Activated T-helper 1 cell treated with anti-CD3 and anti-CD28 coated beads, Interleukin-12 subunit alpha, Interleukin-12 subunit beta, Interleukin-2, Interleukin-4 antibody, amounts not matched to agents 30 ng/mL and 10 ng/mL and 1 ng/mL, durations not matched to agents 14 hours and 24 hours and 36 hours (primary cell): ENCODE data around the gene PSMC4. TPM values are rescaled to one million over a fixed set of nuclear protein-coding genes. Genes with fewer than 3 reads are reported as not detected.
A peak's percentile ranks its signal among the peaks of the same experiment; 100 is the strongest.

Source experiments
- DNase-seq: peaks from one replicate; pipeline ENCODE4 v3.0.0; 2021; ENCODE audit warnings: low spot score
- H3K27ac Mint-ChIP-seq: one replicate; pipeline ENCODE4 v1.8.0; 2021; ENCODE audit warnings: mild to moderate bottlenecking, mixed read lengths
- H3K27me3 Mint-ChIP-seq: one replicate; pipeline ENCODE4 v1.8.0; 2022; ENCODE audit warnings: mild to moderate bottlenecking, moderate library complexity, mixed read lengths; ENCODE audit not compliant: insufficient read depth
- H3K36me3 Mint-ChIP-seq: one replicate; pipeline ENCODE4 v1.8.0; 2021; ENCODE audit warnings: low read depth, mixed read lengths
- H3K4me1 Mint-ChIP-seq: one replicate; pipeline ENCODE4 v1.8.0; 2021; ENCODE audit warnings: low read depth, mixed read lengths
- H3K4me3 Mint-ChIP-seq: one replicate; pipeline ENCODE4 v1.8.0; 2021; ENCODE audit warnings: mild to moderate bottlenecking, moderate library complexity, mixed read lengths
- H3K9me3 Mint-ChIP-seq: one replicate; pipeline ENCODE4 v1.8.0; 2021; ENCODE audit warnings: mixed read lengths
- intact Hi-C: fragments of 100-400 bp; cut with micrococcal nuclease; formaldehyde crosslinking; loops from one replicate; pipeline ENCODE4 v1.15.1; 2024
- total RNA-seq: library from RNA; stranded (reverse); gene quantifications from 2 replicates; pipeline ENCODE4 v1.2.3, GENCODE V29; 2022

Gene PSMC4
- total RNA-seq, result 189 and 190 TPM in 2 replicates

GRCh38 chr19:39970675-39971379 lies at the start of gene PSMC4:
Gene PSMC4, plus strand, starts transcription at chr19:39971165. Its CDS starts 38 bp downstream, at chr19:39971203.
- Mint-ChIP-seq H3K4me1 (peaks cover 54% of the 10 kb centered on the region), H3K4me3 (peak within 1 kb of the TSS; percentile 95), H3K27ac (peak within 1 kb of the TSS; percentile 97), H3K27me3 (no peaks in the 10 kb centered on the region), H3K9me3 (no peaks in the 10 kb centered on the region), H3K36me3 (peaks cover 45% of the 10 kb centered on the region)
- intact Hi-C loops, result loop anchor here (1.0 to 10.0 kb wide), 17 partner anchors 11 to 1890 kb away; partner anchors contain the start of genes BLVRB, EID2, MAP3K10 and MED29
- peak; percentile 99 for DNase-seq

- peaks cover 3% of the 10 kb centered on the region for H3K27me3 Mint-ChIP-seq
- H3K4me1 Mint-ChIP-seq, result peaks cover 9% of the 10 kb centered on the region
- no peaks in the 10 kb centered on the region for H3K9me3 Mint-ChIP-seq
- DNase-seq, result no peak
- no peak overlapping the region for H3K27ac Mint-ChIP-seq
- intact Hi-C loops, result no loop called here
- peaks cover 4% of the 10 kb centered on the region for H3K36me3 Mint-ChIP-seq
- no peak overlapping the region for H3K4me3 Mint-ChIP-seq
Measured at GRCh38 chr19:39923862-39924261, 47.1 kb upstream of the PSMC4 start.

- intact Hi-C loops, result no loop called here
- Mint-ChIP-seq H3K27me3 (peaks cover 3% of the 10 kb centered on the region), H3K4me1 (peaks cover 9% of the 10 kb centered on the region), H3K36me3 (peaks cover 4% of the 10 kb centered on the region), H3K4me3 (no peak overlapping the region), H3K27ac (no peak overlapping the region), H3K9me3 (no peaks in the 10 kb centered on the region)
- no peak for DNase-seq
Measured at GRCh38 chr19:39924389-39924788, 46.6 kb upstream of the PSMC4 start.

- Mint-ChIP-seq H3K27ac (no peak overlapping the region), H3K36me3 (peaks cover 2% of the 10 kb centered on the region), H3K4me1 (peaks cover 9% of the 10 kb centered on the region), H3K4me3 (no peak overlapping the region), H3K27me3 (peaks cover 3% of the 10 kb centered on the region), H3K9me3 (no peaks in the 10 kb centered on the region)
- DNase-seq, result no peak
- intact Hi-C loops, result no loop called here
Measured at GRCh38 chr19:39924952-39925351, 46.0 kb upstream of the PSMC4 start.

- intact Hi-C loops, result no loop called here
- Mint-ChIP-seq H3K36me3 (peaks cover 2% of the 10 kb centered on the region), H3K27me3 (peaks cover 3% of the 10 kb centered on the region), H3K4me1 (peaks cover 9% of the 10 kb centered on the region), H3K9me3 (no peaks in the 10 kb centered on the region), H3K4me3 (no peak overlapping the region), H3K27ac (no peak overlapping the region)
- DNase-seq, result no peak
Measured at GRCh38 chr19:39926170-39926760, 44.7 kb upstream of the PSMC4 start.

- DNase-seq, result no peak
- no peaks in the 10 kb centered on the region for H3K9me3 Mint-ChIP-seq
- H3K4me1 Mint-ChIP-seq, result peaks cover 9% of the 10 kb centered on the region
- no peak overlapping the region for H3K27ac Mint-ChIP-seq
- peaks cover 3% of the 10 kb centered on the region for H3K27me3 Mint-ChIP-seq
- intact Hi-C loops, result no loop called here
- H3K4me3 Mint-ChIP-seq, result no peak overlapping the region
- peaks cover 2% of the 10 kb centered on the region for H3K36me3 Mint-ChIP-seq
Measured at GRCh38 chr19:39927076-39927475, 43.9 kb upstream of the PSMC4 start.

GRCh38 chr19:39927524-39928356 lies 43.2 kb upstream of the PSMC4 start:
- H3K36me3 Mint-ChIP-seq, result peaks cover 2% of the 10 kb centered on the region
- intact Hi-C loops, result no loop called here
- H3K9me3 Mint-ChIP-seq, result no peaks in the 10 kb centered on the region

DNA sequence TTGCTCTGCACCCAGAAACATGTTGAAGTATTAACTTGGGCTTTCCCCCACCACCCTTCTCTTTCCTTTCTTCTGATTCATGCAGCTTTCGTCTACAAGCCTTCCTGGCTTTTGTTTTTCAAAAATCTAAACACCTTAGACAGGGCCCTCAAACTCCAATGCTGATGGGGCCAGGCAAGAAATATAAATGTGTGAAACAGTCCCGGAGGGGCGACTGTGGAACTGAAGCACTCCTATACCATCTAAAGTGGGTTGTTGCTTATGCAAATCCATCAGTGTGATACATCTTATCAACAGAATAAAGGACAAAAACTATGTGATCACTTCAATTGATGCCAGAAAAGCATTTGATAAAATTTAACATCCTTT lies 42.6 kb upstream of the PSMC4 start:
- intact Hi-C loops, result no loop called here
- Mint-ChIP-seq H3K36me3 (peaks cover 2% of the 10 kb centered on the region), H3K4me3 (no peak overlapping the region), H3K9me3 (no peaks in the 10 kb centered on the region), H3K4me1 (peaks cover 9% of the 10 kb centered on the region), H3K27ac (no peak overlapping the region), H3K27me3 (peaks cover 3% of the 10 kb centered on the region)
- no peak for DNase-seq

More at GRCh38 chr19:39927524-39928356, 43.2 kb upstream of the PSMC4 start:
- H3K27me3 Mint-ChIP-seq, result peaks cover 3% of the 10 kb centered on the region
- no peak for DNase-seq
- no peak overlapping the region for H3K27ac Mint-ChIP-seq
- H3K4me1 Mint-ChIP-seq, result peaks cover 9% of the 10 kb centered on the region
- no peak overlapping the region for H3K4me3 Mint-ChIP-seq

DNA sequence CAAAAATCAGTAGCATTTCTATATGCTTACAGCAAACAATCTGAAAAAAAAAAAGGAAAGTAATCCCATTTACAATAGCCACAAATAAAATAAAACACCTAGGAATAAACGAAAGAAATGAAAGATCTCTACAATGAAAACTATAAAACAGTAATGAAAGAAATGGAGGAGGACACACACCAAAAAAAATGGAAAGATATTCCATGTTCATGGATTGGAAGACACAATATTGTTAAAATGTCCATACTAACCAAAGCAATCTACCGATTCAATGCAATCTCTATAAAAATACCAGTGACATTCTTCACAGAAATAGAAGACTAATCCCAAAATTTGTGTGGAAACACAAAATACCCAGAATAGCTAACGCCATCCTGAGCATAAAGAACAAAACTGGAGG lies 41.2 kb upstream of the PSMC4 start:
- no peak for DNase-seq
- intact Hi-C loops, result no loop called here
- Mint-ChIP-seq H3K9me3 (no peaks in the 10 kb centered on the region), H3K36me3 (peaks cover 3% of the 10 kb centered on the region), H3K27me3 (no peaks in the 10 kb centered on the region), H3K4me1 (peaks cover 15% of the 10 kb centered on the region), H3K27ac (no peak overlapping the region), H3K4me3 (no peak overlapping the region)

DNA sequence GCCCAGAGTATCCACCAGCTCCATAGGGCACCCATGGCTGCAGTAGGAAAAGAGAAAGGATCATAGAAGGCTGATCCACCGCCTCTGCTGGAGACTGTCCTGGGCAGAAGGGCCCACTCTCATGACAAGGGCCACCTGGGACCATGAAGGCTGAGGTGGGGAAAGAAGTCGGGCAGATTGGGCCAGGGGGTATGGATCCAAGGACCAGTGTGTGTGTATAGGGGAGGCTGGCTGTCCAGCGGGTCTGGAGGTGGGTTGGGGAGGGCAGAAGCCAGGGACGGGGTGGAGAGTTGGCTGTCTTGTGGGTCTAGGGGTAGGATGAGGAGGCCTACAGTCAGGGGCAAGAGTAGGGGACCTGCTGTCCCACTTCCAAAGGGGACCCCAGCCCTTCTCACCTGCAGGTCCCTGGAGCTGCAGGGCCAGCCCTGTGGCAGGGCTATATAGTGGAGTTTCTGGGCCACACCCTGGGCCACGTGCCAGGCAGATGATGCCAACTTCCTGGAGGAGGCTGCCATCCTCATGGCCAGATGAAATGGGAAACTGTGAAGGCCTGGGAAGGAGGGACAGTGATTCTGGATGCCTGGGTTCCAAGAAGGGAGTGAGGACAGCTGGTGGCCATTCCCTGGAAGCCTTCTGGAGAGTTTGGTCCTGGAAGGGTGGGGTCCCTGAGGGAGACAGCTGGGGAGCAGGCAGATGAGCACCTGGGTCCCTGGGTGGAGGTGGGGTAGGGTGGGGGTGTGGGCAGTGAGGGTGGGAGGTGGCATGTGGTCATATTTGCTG lies 36.2 kb upstream of the PSMC4 start, which contains the start of gene FCGBP:
Gene FCGBP, minus strand, starts transcription at position 51 of the 780 bp plus-strand sequence.
- peak within 1 kb of the TSS; percentile 61 for H3K27ac Mint-ChIP-seq
- peaks cover 49% of the 10 kb centered on the region for H3K4me1 Mint-ChIP-seq
- H3K27me3 Mint-ChIP-seq, result peaks cover 2% of the 10 kb centered on the region
- no peak for DNase-seq
- H3K36me3 Mint-ChIP-seq, result peaks cover 1% of the 10 kb centered on the region
- H3K4me3 Mint-ChIP-seq, result no peak within 1 kb of the TSS
- intact Hi-C loops, result no loop called here
- H3K9me3 Mint-ChIP-seq, result peaks cover 8% of the 10 kb centered on the region

DNA sequence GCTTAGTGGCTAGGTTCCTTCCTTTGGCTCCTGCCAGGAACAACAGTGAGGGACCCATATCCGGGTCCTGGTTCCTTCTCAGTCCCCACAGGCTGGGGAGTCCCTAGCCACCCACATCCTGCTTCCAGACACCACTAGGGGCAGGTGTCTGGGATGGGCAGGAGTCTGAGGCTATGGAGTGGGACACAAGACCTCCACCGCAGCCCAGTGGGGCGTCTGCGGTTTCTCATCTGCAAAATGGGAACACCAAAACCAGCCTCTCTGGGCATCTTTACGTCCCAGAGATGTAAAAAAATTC lies 35.7 kb upstream of the PSMC4 start:
- no peak for DNase-seq
- Mint-ChIP-seq H3K9me3 (peaks cover 12% of the 10 kb centered on the region), H3K27me3 (peaks cover 2% of the 10 kb centered on the region), H3K27ac (peak overlapping the region; percentile 21), H3K4me1 (peaks cover 53% of the 10 kb centered on the region), H3K4me3 (no peak overlapping the region), H3K36me3 (peaks cover 4% of the 10 kb centered on the region)
- intact Hi-C loops, result no loop called here

DNA sequence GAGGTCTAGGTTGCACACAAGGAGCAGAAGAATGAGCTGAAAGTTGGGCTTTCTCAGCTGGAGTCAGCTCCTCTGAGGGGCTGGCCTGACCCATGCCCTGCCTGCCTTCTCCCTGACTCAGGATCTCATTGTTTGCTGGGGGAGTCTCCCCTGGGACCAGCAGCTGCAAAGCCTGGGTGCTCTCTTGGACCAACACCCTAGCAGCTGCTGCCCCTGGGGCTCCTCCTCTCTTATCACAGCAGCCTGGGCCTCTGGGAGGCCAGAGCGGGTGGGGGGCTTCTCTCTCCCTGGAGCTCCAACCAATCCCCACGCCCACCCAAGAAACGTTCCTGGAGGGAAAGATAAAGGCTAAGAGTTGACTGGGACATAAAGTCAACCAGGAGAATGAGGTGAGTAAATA lies 34.9 kb upstream of the PSMC4 start:
- H3K27ac Mint-ChIP-seq, result peak overlapping the region; percentile 78
- H3K27me3 Mint-ChIP-seq, result peaks cover 2% of the 10 kb centered on the region
- intact Hi-C loops, result loop anchor here (2.0 kb wide), 1 partner anchor 17 kb away; no protein-coding TSS in a partner anchor
- peaks cover 60% of the 10 kb centered on the region for H3K4me1 Mint-ChIP-seq
- no peak for DNase-seq
- H3K4me3 Mint-ChIP-seq, result peak overlapping the region; percentile 37
- peaks cover 11% of the 10 kb centered on the region for H3K36me3 Mint-ChIP-seq
- H3K9me3 Mint-ChIP-seq, result peaks cover 17% of the 10 kb centered on the region
